ENCODE results near the gene ZNRF3.

The ZNRF3 gene

DNA sequence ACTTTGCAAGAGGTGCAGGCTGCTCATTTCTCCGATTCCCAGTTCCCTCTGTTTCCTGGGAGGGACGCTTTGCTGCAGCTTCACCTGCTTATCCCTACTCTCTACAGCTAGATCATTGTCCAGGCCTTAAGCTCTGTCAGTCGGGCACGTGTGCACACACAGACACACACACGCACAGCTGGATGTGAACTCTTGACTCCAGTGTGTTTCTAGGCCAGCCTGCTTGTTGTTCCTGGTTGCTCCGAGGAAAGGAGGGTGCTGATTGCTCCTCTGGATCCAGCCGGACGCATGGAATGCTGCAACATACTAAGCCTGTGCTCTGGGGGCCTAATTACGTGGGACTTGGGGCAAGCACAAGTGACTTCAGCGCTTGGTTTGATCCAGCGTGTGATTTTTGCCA is 19.7 kb downstream of the ZNRF3 start:
- DNase-seq (ENCODE audit: low spot score): no peak
- Histone ChIP-seq H3K79me1 (ENCODE audit: low read depth, low read length) (no peaks in the 10 kb centered on the region), H3K27ac (replicated peaks; ENCODE audit: low read length) (no peak overlapping the region), H3K14ac (ENCODE audit: low read length) (no peak overlapping the region), H3K4me3 (ENCODE audit: low read length in 2 of 2) (no peak overlapping the region), H2AFZ (ENCODE audit: low read length) (no peak overlapping the region), H2AK5ac (ENCODE audit: low read depth, low read length) (no peak overlapping the region), H4K91ac (ENCODE audit: low read depth, low read length, poor library complexity) (no peak overlapping the region), H3K4me2 (ENCODE audit: insufficient read depth, low read length, poor library complexity, severe bottlenecking) (no peak overlapping the region), H3K23ac (ENCODE audit: low read depth, low read length, poor library complexity) (no peak overlapping the region), H3K27me3 (ENCODE audit: control insufficient read depth in 3 of 3, insufficient read depth in 3 of 3, low read depth in 1 of 3, low read length in 3 of 3) (no peaks in the 10 kb centered on the region), H2BK12ac (ENCODE audit: low read length) (no peak overlapping the region), H3K4ac (ENCODE audit: low read length) (no peak overlapping the region), H3K36me3 (replicated peaks in 1 of 2; ENCODE audit: control insufficient read depth in 2 of 2, insufficient read depth in 2 of 2, low read length in 2 of 2) (peaks cover 0 to 14% of the 10 kb centered on the region in 2 donors), H3K4me1 (ENCODE audit: control insufficient read depth in 2 of 2, insufficient read depth in 1 of 2, low read depth in 1 of 2, low read length in 2 of 2) (peaks cover 20 to 32% of the 10 kb centered on the region in 2 donors), H2BK15ac (ENCODE audit: low read length) (no peak overlapping the region), H3K18ac (ENCODE audit: low read length) (no peak overlapping the region), H3K9me3 (replicated peaks in 1 of 2; ENCODE audit: control insufficient read depth in 2 of 2, insufficient read depth in 1 of 2, low read depth in 1 of 2, low read length in 2 of 2) (no peaks in the 10 kb centered on the region), H2BK120ac (ENCODE audit: low read depth, low read length) (no peak overlapping the region), H3K9ac (ENCODE audit: low read depth, low read length, poor library complexity) (peak overlapping the region; percentile 24), H4K8ac (ENCODE audit: low read depth, low read length) (no peak overlapping the region), H2BK5ac (ENCODE audit: low read length) (no peak overlapping the region)
- WGBS, 2 donors (ENCODE audit: extremely low coverage in 2 of 2, insufficient read length in 2 of 2, insufficient replicate concordance in 1 of 2): no CpG with 5 or more reads among the region's 11 CpGs

DNA sequence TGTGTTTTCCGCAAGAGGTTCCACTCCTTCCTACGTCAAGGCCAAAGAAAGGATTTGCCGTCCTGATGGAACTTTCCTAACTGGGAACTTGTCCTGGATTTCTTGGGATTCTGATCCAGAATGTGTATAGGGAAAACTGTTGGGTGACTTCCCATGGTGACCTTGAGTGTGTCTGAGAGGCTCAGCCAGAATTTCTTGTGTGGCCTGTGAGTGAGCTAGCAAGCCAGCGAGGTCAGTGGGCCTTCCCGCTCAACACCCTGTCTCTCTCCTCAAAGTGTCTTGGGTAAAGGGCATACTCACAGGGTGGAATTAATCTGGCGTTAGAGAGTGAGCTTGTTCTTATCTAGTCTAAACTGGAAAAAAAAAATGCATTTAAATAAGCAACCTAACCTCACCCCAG is 20.4 kb downstream of the ZNRF3 start:
- Histone ChIP-seq H3K4ac (ENCODE audit: low read length) (no peak overlapping the region), H3K9me3 (replicated peaks in 1 of 2; ENCODE audit: control insufficient read depth in 2 of 2, insufficient read depth in 1 of 2, low read depth in 1 of 2, low read length in 2 of 2) (no peaks in the 10 kb centered on the region), H3K14ac (ENCODE audit: low read length) (no peak overlapping the region), H2BK120ac (ENCODE audit: low read depth, low read length) (no peak overlapping the region), H3K4me1 (ENCODE audit: control insufficient read depth in 2 of 2, insufficient read depth in 1 of 2, low read depth in 1 of 2, low read length in 2 of 2) (peaks cover 22 to 34% of the 10 kb centered on the region in 2 donors), H2BK15ac (ENCODE audit: low read length) (no peak overlapping the region), H4K8ac (ENCODE audit: low read depth, low read length) (no peak overlapping the region), H2BK5ac (ENCODE audit: low read length) (no peak overlapping the region), H4K91ac (ENCODE audit: low read depth, low read length, poor library complexity) (no peak overlapping the region), H3K9ac (ENCODE audit: low read depth, low read length, poor library complexity) (no peak overlapping the region), H2AK5ac (ENCODE audit: low read depth, low read length) (no peak overlapping the region), H3K23ac (ENCODE audit: low read depth, low read length, poor library complexity) (no peak overlapping the region), H3K27me3 (ENCODE audit: control insufficient read depth in 3 of 3, insufficient read depth in 3 of 3, low read depth in 1 of 3, low read length in 3 of 3) (no peaks in the 10 kb centered on the region), H3K36me3 (replicated peaks in 1 of 2; ENCODE audit: control insufficient read depth in 2 of 2, insufficient read depth in 2 of 2, low read length in 2 of 2) (peaks cover 0 to 14% of the 10 kb centered on the region in 2 donors), H2AFZ (ENCODE audit: low read length) (no peak overlapping the region), H3K79me1 (ENCODE audit: low read depth, low read length) (no peaks in the 10 kb centered on the region), H3K18ac (ENCODE audit: low read length) (no peak overlapping the region), H3K4me3 (ENCODE audit: low read length in 2 of 2) (no peak overlapping the region), H3K27ac (replicated peaks; ENCODE audit: low read length) (no peak overlapping the region), H3K4me2 (ENCODE audit: insufficient read depth, low read length, poor library complexity, severe bottlenecking) (no peak overlapping the region), H2BK12ac (ENCODE audit: low read length) (no peak overlapping the region)
- no peak for DNase-seq (ENCODE audit: low spot score)
- WGBS, 2 donors (ENCODE audit: extremely low coverage in 2 of 2, insufficient read length in 2 of 2, insufficient replicate concordance in 1 of 2): no CpG with 5 or more reads among the region's 6 CpGs

DNA sequence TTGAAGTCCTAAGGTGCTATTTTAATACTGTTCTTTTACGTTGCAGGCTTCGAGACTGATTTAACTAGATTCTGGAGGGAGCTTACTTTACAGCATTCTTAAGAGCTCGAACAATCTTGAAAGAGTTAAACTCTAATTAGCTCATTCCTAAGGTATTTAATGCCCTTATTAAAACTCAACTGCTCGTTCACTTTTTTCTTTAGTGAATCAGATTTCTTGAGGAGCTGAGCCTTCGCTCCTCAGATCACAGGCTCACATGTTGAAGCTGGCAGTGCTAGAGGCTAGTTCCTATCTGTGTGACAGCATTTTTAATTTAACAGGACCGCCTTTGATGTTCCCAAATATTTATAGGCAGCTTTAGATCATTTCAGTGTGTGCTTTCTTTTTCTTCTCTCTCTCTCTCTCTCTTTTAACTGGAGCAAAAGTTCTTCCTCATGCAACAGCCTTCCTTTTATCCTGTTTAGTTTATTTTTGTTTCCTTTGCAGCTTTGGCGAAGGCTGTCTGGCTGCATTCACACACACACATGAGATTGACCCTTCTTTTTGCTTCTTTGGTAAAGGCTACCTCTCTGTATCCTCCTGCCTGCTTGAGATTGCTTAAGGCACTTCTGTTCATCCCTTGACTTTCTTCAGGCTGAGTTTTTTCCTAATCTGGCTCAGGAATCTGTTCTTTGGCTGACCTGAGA is 21.0 kb downstream of the ZNRF3 start:
- no peak overlapping the region for H3K9ac ChIP-seq (ENCODE audit: low read depth, low read length, poor library complexity)
- no peak overlapping the region for H4K8ac ChIP-seq (ENCODE audit: low read depth, low read length)
- no peak overlapping the region for H3K18ac ChIP-seq (ENCODE audit: low read length)
- H2BK120ac ChIP-seq (ENCODE audit: low read depth, low read length): no peak overlapping the region
- H3K36me3 ChIP-seq (replicated peaks in 1 of 2; ENCODE audit: control insufficient read depth in 2 of 2, insufficient read depth in 2 of 2, low read length in 2 of 2): peaks cover 0 to 14% of the 10 kb centered on the region in 2 donors
- no peak overlapping the region for H3K4me2 ChIP-seq (ENCODE audit: insufficient read depth, low read length, poor library complexity, severe bottlenecking)
- H4K91ac ChIP-seq (ENCODE audit: low read depth, low read length, poor library complexity): no peak overlapping the region
- H3K23ac ChIP-seq (ENCODE audit: low read depth, low read length, poor library complexity): no peak overlapping the region
- peaks cover 22 to 34% of the 10 kb centered on the region in 2 donors for H3K4me1 ChIP-seq (ENCODE audit: control insufficient read depth in 2 of 2, insufficient read depth in 1 of 2, low read depth in 1 of 2, low read length in 2 of 2)
- no peak overlapping the region for H2BK15ac ChIP-seq (ENCODE audit: low read length)
- H3K14ac ChIP-seq (ENCODE audit: low read length): no peak overlapping the region
- H2AK5ac ChIP-seq (ENCODE audit: low read depth, low read length): no peak overlapping the region
- no peak overlapping the region for H2AFZ ChIP-seq (ENCODE audit: low read length)
- no peak overlapping the region for H3K27ac ChIP-seq (replicated peaks; ENCODE audit: low read length)
- H3K9me3 ChIP-seq (replicated peaks in 1 of 2; ENCODE audit: control insufficient read depth in 2 of 2, insufficient read depth in 1 of 2, low read depth in 1 of 2, low read length in 2 of 2): no peaks in the 10 kb centered on the region
- H2BK5ac ChIP-seq (ENCODE audit: low read length): no peak overlapping the region
- no CpG with 5 or more reads among the region's 7 CpGs for WGBS, 2 donors (ENCODE audit: extremely low coverage in 2 of 2, insufficient read length in 2 of 2, insufficient replicate concordance in 1 of 2)
- no peaks in the 10 kb centered on the region for H3K79me1 ChIP-seq (ENCODE audit: low read depth, low read length)
- H3K4ac ChIP-seq (ENCODE audit: low read length): no peak overlapping the region
- no peak overlapping the region for H3K4me3 ChIP-seq (ENCODE audit: low read length in 2 of 2)
- H3K27me3 ChIP-seq (ENCODE audit: control insufficient read depth in 3 of 3, insufficient read depth in 3 of 3, low read depth in 1 of 3, low read length in 3 of 3): no peaks in the 10 kb centered on the region
- H2BK12ac ChIP-seq (ENCODE audit: low read length): no peak overlapping the region
- DNase-seq (ENCODE audit: low spot score): no peak

DNA sequence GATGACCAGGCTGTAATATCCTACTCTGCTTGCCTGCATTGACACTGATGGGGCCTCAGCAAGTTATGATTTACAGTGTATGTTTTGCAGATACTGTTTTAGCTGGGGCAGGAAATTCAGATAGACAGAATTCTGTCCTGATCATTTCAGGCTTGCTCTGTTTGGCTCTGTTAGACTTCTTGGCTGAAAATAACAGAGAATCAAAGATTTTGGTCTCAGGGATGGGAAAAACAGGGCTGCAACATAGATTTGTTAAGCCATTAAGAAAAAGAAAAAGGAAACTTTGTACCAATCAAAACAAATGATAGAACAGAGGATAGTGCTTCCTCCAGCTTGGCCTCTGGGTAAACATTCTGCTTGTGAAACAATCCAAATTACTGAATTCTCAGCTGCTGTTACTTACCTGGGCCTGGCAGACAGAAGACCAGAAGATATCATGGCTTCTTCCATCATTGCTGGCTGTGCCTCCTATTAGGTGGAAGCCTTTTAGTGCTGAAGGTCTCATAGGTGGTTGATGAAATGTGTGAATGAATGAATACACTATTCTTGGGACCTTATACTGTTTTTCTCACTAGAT is 22.0 kb downstream of the ZNRF3 start:
- H2BK5ac ChIP-seq (ENCODE audit: low read length): no peak overlapping the region

More for the DNA sequence above, 22.0 kb downstream of the ZNRF3 start:
- Histone ChIP-seq H3K36me3 (replicated peaks in 1 of 2; ENCODE audit: control insufficient read depth in 2 of 2, insufficient read depth in 2 of 2, low read length in 2 of 2) (peaks cover 0 to 14% of the 10 kb centered on the region in 2 donors), H2AK5ac (ENCODE audit: low read depth, low read length) (no peak overlapping the region), H3K18ac (ENCODE audit: low read length) (no peak overlapping the region), H3K79me1 (ENCODE audit: low read depth, low read length) (no peaks in the 10 kb centered on the region), H3K4me1 (ENCODE audit: control insufficient read depth in 2 of 2, insufficient read depth in 1 of 2, low read depth in 1 of 2, low read length in 2 of 2) (peaks cover 19 to 34% of the 10 kb centered on the region in 2 donors), H3K23ac (ENCODE audit: low read depth, low read length, poor library complexity) (no peak overlapping the region), H3K4me3 (ENCODE audit: low read length in 2 of 2) (no peak overlapping the region), H4K8ac (ENCODE audit: low read depth, low read length) (no peak overlapping the region), H3K27me3 (ENCODE audit: control insufficient read depth in 3 of 3, insufficient read depth in 3 of 3, low read depth in 1 of 3, low read length in 3 of 3) (no peaks in the 10 kb centered on the region), H3K4me2 (ENCODE audit: insufficient read depth, low read length, poor library complexity, severe bottlenecking) (no peak overlapping the region), H2BK120ac (ENCODE audit: low read depth, low read length) (no peak overlapping the region), H4K91ac (ENCODE audit: low read depth, low read length, poor library complexity) (no peak overlapping the region), H2BK15ac (ENCODE audit: low read length) (no peak overlapping the region), H3K27ac (replicated peaks; ENCODE audit: low read length) (no peak overlapping the region), H3K9me3 (replicated peaks in 1 of 2; ENCODE audit: control insufficient read depth in 2 of 2, insufficient read depth in 1 of 2, low read depth in 1 of 2, low read length in 2 of 2) (no peaks in the 10 kb centered on the region), H3K14ac (ENCODE audit: low read length) (no peak overlapping the region), H2AFZ (ENCODE audit: low read length) (no peak overlapping the region), H2BK12ac (ENCODE audit: low read length) (no peak overlapping the region), H3K4ac (ENCODE audit: low read length) (no peak overlapping the region), H3K9ac (ENCODE audit: low read depth, low read length, poor library complexity) (no peak overlapping the region)
- DNase-seq (ENCODE audit: low spot score): no peak
